IMR-90 (cell line): ENCODE measurements around the gene AGT. TPM values are rescaled to one million over a fixed set of nuclear protein-coding genes. Genes with fewer than 3 reads are reported as not detected.

ENCODE experiments used
- ATAC-seq: fragments of 200-7000 bp; cut with Tn5 transposase; 2 replicates; pipeline ENCODE4 v1.9.1; 2020; ENCODE audit warnings: low read depth, mild to moderate bottlenecking, moderate library complexity
- BruUV-seq: library from RNA; stranded (reverse); fragments of 400-500 nt; replicated peaks from 2 replicates; lab custom pipeline; 2021; lab: Mats Ljungman, UMichigan
- CTCF ChIA-PET: fragments of 300-600 bp; formaldehyde crosslinking; extraction: SDS; loops from one replicate; lab custom pipeline; 2021; ENCODE audit warnings: antibody characterized with exemption; lab: Yijun Ruan, JAX
- POLR2A ChIA-PET: fragments of 300-600 bp; sonication (Branson Sonifier 250); formaldehyde crosslinking; loops from one replicate; lab custom pipeline; 2022; ENCODE audit warnings: antibody characterized with exemption; ENCODE audit not compliant: unreplicated experiment; lab: Charles Lee
- DNase-seq: peaks from one replicate; pipeline ENCODE4 v3.0.0; 2013
- H2AFZ ChIP-seq: replicated peaks from 2 replicates; pipeline ENCODE3; 2013; ENCODE audit warnings: low read length, mild to moderate bottlenecking; ENCODE audit not compliant: poor library complexity
- H2AK5ac ChIP-seq: 2 replicates; pipeline ENCODE4 v1.6.1; 2013; ENCODE audit warnings: low read depth, low read length, inconsistent platforms
- H2AK9ac ChIP-seq: replicated peaks from 2 replicates; pipeline ENCODE3; 2013; ENCODE audit warnings: mild to moderate bottlenecking, low read depth, low read length, moderate library complexity; ENCODE audit not compliant: poor library complexity
- H2BK120ac ChIP-seq: 2 replicates; pipeline ENCODE4 v1.6.1; 2013; ENCODE audit warnings: low read depth, low read length, inconsistent platforms
- H2BK15ac ChIP-seq: 3 replicates; pipeline ENCODE4 v1.6.1; 2013; ENCODE audit warnings: low read depth, low read length, inconsistent platforms
- H2BK20ac ChIP-seq: 2 replicates; pipeline ENCODE4 v1.6.1; 2013; ENCODE audit warnings: low read depth, mild to moderate bottlenecking, inconsistent platforms, low read length, moderate library complexity
- H2BK5ac ChIP-seq: 2 replicates; pipeline ENCODE4 v1.6.1; 2013; ENCODE audit warnings: mild to moderate bottlenecking, low read depth, low read length, inconsistent platforms; ENCODE audit not compliant: poor library complexity, severe bottlenecking
- H3K14ac ChIP-seq: replicated peaks from 2 replicates; pipeline ENCODE4 v1.6.1; 2013; ENCODE audit warnings: low read depth, low read length, inconsistent platforms
- H3K18ac ChIP-seq: 2 replicates; pipeline ENCODE4 v1.6.1; 2013; ENCODE audit warnings: low read depth, low read length, control low read depth
- H3K23ac ChIP-seq: 2 replicates; pipeline ENCODE4 v1.6.1; 2013; ENCODE audit warnings: low read depth, low read length, inconsistent platforms
- H3K27ac ChIP-seq: 2 replicates; pipeline ENCODE4 v1.5.1; 2013; ENCODE audit warnings: mild to moderate bottlenecking, control low read depth, low read length; ENCODE audit not compliant: insufficient read depth
- H3K27me3 ChIP-seq: 2 replicates; pipeline ENCODE4 v1.6.1; 2013; ENCODE audit warnings: low read length; ENCODE audit not compliant: control insufficient read depth, insufficient read depth
- H3K36me3 ChIP-seq: 2 replicates; pipeline ENCODE4 v1.6.1; 2013; ENCODE audit warnings: low read length, mixed read lengths; ENCODE audit not compliant: control insufficient read depth, insufficient read depth
- H3K4ac ChIP-seq: 2 replicates; pipeline ENCODE4 v1.6.1; 2013; ENCODE audit warnings: low read depth, low read length, inconsistent platforms
- H3K4me1 ChIP-seq: 2 replicates; pipeline ENCODE4 v1.6.1; 2013; ENCODE audit warnings: low read length, mixed read lengths; ENCODE audit not compliant: control insufficient read depth, insufficient read depth
- H3K4me2 ChIP-seq: 2 replicates; pipeline ENCODE4 v1.6.1; 2013; ENCODE audit warnings: low read depth, mild to moderate bottlenecking, control low read depth, low read length, moderate library complexity
- H3K4me3 ChIP-seq: 2 replicates; pipeline ENCODE4 v1.5.1; 2013; ENCODE audit warnings: low read depth, mild to moderate bottlenecking, control low read depth, low read length, moderate library complexity; ENCODE audit not compliant: insufficient read depth
- H3K56ac ChIP-seq: 2 replicates; pipeline ENCODE4 v1.6.1; 2013; ENCODE audit warnings: low read length, inconsistent platforms; ENCODE audit not compliant: insufficient read depth; ENCODE audit errors: extremely low read depth
- H3K79me1 ChIP-seq, 2 experiments: 2 replicates each; pipeline ENCODE4 v1.6.1; 2013; ENCODE audit warnings: low read length in 2 of 2, inconsistent platforms in 1 of 2, low read depth in 1 of 2
- H3K9ac ChIP-seq: 2 replicates; pipeline ENCODE4 v1.6.1; 2013; ENCODE audit warnings: low read depth, low read length, control low read depth
- H3K9me1 ChIP-seq: 2 replicates; pipeline ENCODE4 v1.6.1; 2013; ENCODE audit warnings: low read length, inconsistent platforms; ENCODE audit not compliant: insufficient read depth
- H3K9me3 ChIP-seq: 2 replicates; pipeline ENCODE4 v1.6.1; 2013; ENCODE audit warnings: low read length; ENCODE audit not compliant: control insufficient read depth, insufficient read depth
- H4K20me1 ChIP-seq: 2 replicates; pipeline ENCODE4 v1.6.1; 2013; ENCODE audit warnings: low read length, inconsistent platforms; ENCODE audit not compliant: insufficient read depth
- H4K5ac ChIP-seq: 2 replicates; pipeline ENCODE4 v1.6.1; 2013; ENCODE audit warnings: mild to moderate bottlenecking, low read depth, low read length, control low read depth
- H4K8ac ChIP-seq, 2 experiments: 2 replicates each; pipeline ENCODE4 v1.6.1; 2013; ENCODE audit warnings: low read depth in 2 of 2, low read length in 2 of 2, control low read depth in 1 of 2, inconsistent platforms in 1 of 2
- H4K91ac ChIP-seq: 2 replicates; pipeline ENCODE4 v1.6.1; 2013; ENCODE audit warnings: low read depth, low read length, inconsistent platforms; ENCODE audit not compliant: insufficient read depth
- BHLHE40 ChIP-seq: fragments of 150-350 bp; IDR thresholded peaks from 2 replicates; pipeline ENCODE4 v1.6.1; 2016; ENCODE audit warnings: mild to moderate bottlenecking, low read depth, low read length
- CEBPB ChIP-seq: IDR thresholded peaks from 2 replicates; pipeline ENCODE4 v1.6.1; 2012; ENCODE audit warnings: low read depth, low read length, improper control_type of control experiment
- CHD1 ChIP-seq: IDR thresholded peaks from 2 replicates; pipeline ENCODE4 v1.6.1; 2012; ENCODE audit warnings: low read depth, low read length, improper control_type of control experiment
- FOS ChIP-seq: fragments of 150-350 bp; IDR thresholded peaks from 2 replicates; pipeline ENCODE4 v1.6.1; 2016; ENCODE audit warnings: low read depth, low read length
- MAFK ChIP-seq: IDR thresholded peaks from 2 replicates; pipeline ENCODE4 v1.6.1; 2012; ENCODE audit warnings: low read depth, low read length, improper control_type of control experiment
- MAZ ChIP-seq: IDR thresholded peaks from 2 replicates; pipeline ENCODE4 v1.6.1; 2012; ENCODE audit warnings: low read depth, mild to moderate bottlenecking, low read length, improper control_type of control experiment, moderate library complexity, borderline replicate concordance
- MXI1 ChIP-seq: IDR thresholded peaks from 2 replicates; pipeline ENCODE4 v1.6.1; 2012; ENCODE audit warnings: low read depth, mild to moderate bottlenecking, low read length, moderate library complexity, borderline replicate concordance
- NFE2L2 ChIP-seq: fragments of 150-350 bp; IDR thresholded peaks from 2 replicates; pipeline ENCODE4 v1.6.1; 2016; ENCODE audit warnings: low read depth, mild to moderate bottlenecking, low read length
- POLR2A ChIP-seq: IDR thresholded peaks from 2 replicates; pipeline ENCODE4 v1.6.1; 2012; ENCODE audit warnings: mild to moderate bottlenecking, low read depth, low read length
- RAD21 ChIP-seq: IDR thresholded peaks from 2 replicates; pipeline ENCODE4 v1.6.1; 2012; ENCODE audit warnings: low read length, improper control_type of control experiment
- RCOR1 ChIP-seq: IDR thresholded peaks from 2 replicates; pipeline ENCODE4 v1.6.1; 2012; ENCODE audit warnings: mild to moderate bottlenecking, low read length, improper control_type of control experiment; ENCODE audit not compliant: insufficient replicate concordance
- RFX5 ChIP-seq: IDR thresholded peaks from 2 replicates; pipeline ENCODE4 v1.8.0; 2012; ENCODE audit warnings: low read depth, mild to moderate bottlenecking, low read length, moderate library complexity
- SMC3 ChIP-seq: fragments of 150-350 bp; IDR thresholded peaks from 2 replicates; pipeline ENCODE4 v1.6.1; 2016; ENCODE audit warnings: low read depth, mild to moderate bottlenecking, antibody characterized with exemption, low read length, moderate library complexity
- WGBS, 2 experiments: methylation state at CpG; one replicate each; pipeline versions ENCODE4 v1.1.5 to v1.1.7; 2013; ENCODE audit warnings: missing lambda C conversion rate in 2 of 2; ENCODE audit not compliant: insufficient read length in 1 of 2; ENCODE audit errors: extremely low coverage in 2 of 2; 5-methylcytosine and 5-hydroxymethylcytosine counted together
- dilution Hi-C: fragments of 300-500 bp; cut with HindIII; formaldehyde crosslinking; loops from one replicate; pipeline ENCODE4 v1.14.3; 2018; ENCODE audit warnings: low sequenced_read_pairs; ENCODE audit not compliant: unreplicated experiment
- in situ Hi-C: fragments of 300-500 bp; cut with MboI; formaldehyde crosslinking; loops from 3 replicates; pipeline ENCODE4 v1.14.3; 2019; ENCODE audit warnings: low sequenced_read_pairs, inconsistent platforms, mixed read lengths
- intact Hi-C: fragments of 100-400 bp; cut with micrococcal nuclease; formaldehyde crosslinking; loops from 2 replicates; pipeline ENCODE4 v1.10.0; 2022
- polyA plus RNA-seq, 3 experiments: library from polyadenylated mRNA; depleted of rRNA; stranded (reverse); fragments of >200 nt; gene quantifications; 2 replicates each; pipeline ENCODE4 v1.2.3, GENCODE V29; 2012; ENCODE audit warnings: low replicate concordance in 1 of 3
- total RNA-seq: library from RNA; depleted of rRNA; stranded (reverse); fragments of >200 nt; gene quantifications from 2 replicates; pipeline ENCODE4 v1.2.3, GENCODE V29; 2012
- TF ChIP-seq, protein P1 (sequence below): fragments of 150-350 bp; IDR thresholded peaks from 2 replicates; pipeline ENCODE4 v1.6.1; 2016; ENCODE audit warnings: low read depth, mild to moderate bottlenecking, low read length, moderate library complexity, borderline replicate concordance
- TF ChIP-seq, protein P2 (sequence below): fragments of 150-350 bp; IDR thresholded peaks from 2 replicates; pipeline ENCODE4 v1.6.1; 2017; ENCODE audit warnings: mild to moderate bottlenecking, antibody characterized with exemption, low read length, low read depth
- TF ChIP-seq, protein P3 (sequence below): conservative IDR thresholded peaks from 2 replicates; pipeline ENCODE4 v1.5.1; 2012; ENCODE audit warnings: mild to moderate bottlenecking, low read depth, low read length, improper control_type of control experiment

The AGT gene
- total and polyA plus RNA-seq, 2 of the 4 experiments (the other 2 are of a cell fraction): 0.18 to 0.34 TPM

DNA sequence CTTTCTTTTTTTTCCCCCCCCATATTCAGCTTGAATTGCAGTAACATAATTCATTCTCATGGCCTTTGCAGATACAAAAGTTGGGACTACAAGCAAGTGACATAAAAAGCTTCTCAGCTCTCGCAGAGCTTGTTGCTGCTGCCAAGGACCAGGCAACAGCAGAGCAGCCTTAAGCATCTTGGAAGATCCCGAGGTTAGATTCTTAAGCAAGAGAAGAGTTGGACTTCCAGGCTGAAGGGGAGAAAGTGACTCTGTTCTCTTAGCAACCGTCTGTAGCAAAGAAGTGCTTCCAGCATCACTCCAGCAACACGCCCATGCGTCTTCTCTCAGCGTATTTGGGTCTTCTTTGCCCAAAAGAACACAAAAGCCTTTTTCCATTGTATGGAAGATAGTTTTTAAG lies 20.7 kb downstream of the AGT start:
- Histone ChIP-seq H2AK9ac (no peak overlapping the region), H3K79me1 (no peaks in the 10 kb centered on the region), H2BK5ac (no peak overlapping the region), H3K4ac (no peak overlapping the region), H3K14ac (no peak overlapping the region), H3K9ac (no peak overlapping the region), H4K5ac (no peak overlapping the region), H3K4me2 (no peak overlapping the region), H3K56ac (no peak overlapping the region), H3K9me1 (no peaks in the 10 kb centered on the region), H3K18ac (no peak overlapping the region), H2AFZ (no peak overlapping the region), H3K36me3 (peaks cover 35% of the 10 kb centered on the region), H3K27ac (no peak overlapping the region), H4K91ac (no peak overlapping the region), H3K23ac (no peak overlapping the region), H3K9me3 (no peaks in the 10 kb centered on the region), H2BK120ac (no peak overlapping the region), H4K8ac (no peak overlapping the region), H3K4me3 (no peak overlapping the region), H2AK5ac (no peak overlapping the region), H4K20me1 (no peaks in the 10 kb centered on the region; the same call in 1 of the 2 replicates), H2BK20ac (no peak overlapping the region), H3K27me3 (no peaks in the 10 kb centered on the region), H3K4me1 (peaks cover 2% of the 10 kb centered on the region; the same call in 1 of the 2 replicates), H2BK15ac (no peak overlapping the region)
- no peak for ATAC-seq
- TF ChIP-seq, protein P1, sequence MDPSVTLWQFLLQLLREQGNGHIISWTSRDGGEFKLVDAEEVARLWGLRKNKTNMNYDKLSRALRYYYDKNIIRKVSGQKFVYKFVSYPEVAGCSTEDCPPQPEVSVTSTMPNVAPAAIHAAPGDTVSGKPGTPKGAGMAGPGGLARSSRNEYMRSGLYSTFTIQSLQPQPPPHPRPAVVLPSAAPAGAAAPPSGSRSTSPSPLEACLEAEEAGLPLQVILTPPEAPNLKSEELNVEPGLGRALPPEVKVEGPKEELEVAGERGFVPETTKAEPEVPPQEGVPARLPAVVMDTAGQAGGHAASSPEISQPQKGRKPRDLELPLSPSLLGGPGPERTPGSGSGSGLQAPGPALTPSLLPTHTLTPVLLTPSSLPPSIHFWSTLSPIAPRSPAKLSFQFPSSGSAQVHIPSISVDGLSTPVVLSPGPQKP: no peak
- TF ChIP-seq, protein P2, sequence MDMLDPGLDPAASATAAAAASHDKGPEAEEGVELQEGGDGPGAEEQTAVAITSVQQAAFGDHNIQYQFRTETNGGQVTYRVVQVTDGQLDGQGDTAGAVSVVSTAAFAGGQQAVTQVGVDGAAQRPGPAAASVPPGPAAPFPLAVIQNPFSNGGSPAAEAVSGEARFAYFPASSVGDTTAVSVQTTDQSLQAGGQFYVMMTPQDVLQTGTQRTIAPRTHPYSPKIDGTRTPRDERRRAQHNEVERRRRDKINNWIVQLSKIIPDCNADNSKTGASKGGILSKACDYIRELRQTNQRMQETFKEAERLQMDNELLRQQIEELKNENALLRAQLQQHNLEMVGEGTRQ: no peak
- TF ChIP-seq RCOR1 (no peak), MAFK (no peak), SMC3 (no peak), BHLHE40 (no peak), NFE2L2 (no peak), CHD1 (no peak), CEBPB (no peak), POLR2A (no peak), RAD21 (no peak), MAZ (no peak), FOS (no peak), MXI1 (no peak), RFX5 (no peak)
- TF ChIP-seq, protein P3, sequence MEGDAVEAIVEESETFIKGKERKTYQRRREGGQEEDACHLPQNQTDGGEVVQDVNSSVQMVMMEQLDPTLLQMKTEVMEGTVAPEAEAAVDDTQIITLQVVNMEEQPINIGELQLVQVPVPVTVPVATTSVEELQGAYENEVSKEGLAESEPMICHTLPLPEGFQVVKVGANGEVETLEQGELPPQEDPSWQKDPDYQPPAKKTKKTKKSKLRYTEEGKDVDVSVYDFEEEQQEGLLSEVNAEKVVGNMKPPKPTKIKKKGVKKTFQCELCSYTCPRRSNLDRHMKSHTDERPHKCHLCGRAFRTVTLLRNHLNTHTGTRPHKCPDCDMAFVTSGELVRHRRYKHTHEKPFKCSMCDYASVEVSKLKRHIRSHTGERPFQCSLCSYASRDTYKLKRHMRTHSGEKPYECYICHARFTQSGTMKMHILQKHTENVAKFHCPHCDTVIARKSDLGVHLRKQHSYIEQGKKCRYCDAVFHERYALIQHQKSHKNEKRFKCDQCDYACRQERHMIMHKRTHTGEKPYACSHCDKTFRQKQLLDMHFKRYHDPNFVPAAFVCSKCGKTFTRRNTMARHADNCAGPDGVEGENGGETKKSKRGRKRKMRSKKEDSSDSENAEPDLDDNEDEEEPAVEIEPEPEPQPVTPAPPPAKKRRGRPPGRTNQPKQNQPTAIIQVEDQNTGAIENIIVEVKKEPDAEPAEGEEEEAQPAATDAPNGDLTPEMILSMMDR: no peak
- WGBS, 2 experiments: 88% methylated on average over 1 of the region's 6 CpGs; no CpG with 5 or more reads in 1 of the 2 experiments
- CTCF ChIA-PET: interaction anchor here (1.6 kb wide), 1 partner anchor 42 kb away, joined by 4 read pairs; no protein-coding TSS in a partner anchor
- POLR2A ChIA-PET: no interaction called here
- in situ Hi-C loops (no loop called here), intact Hi-C loops (no loop called here), dilution Hi-C loops (no loop called here)
- BruUV-seq: no TSS peak
- no peak for DNase-seq
